Activated CD8-positive, alpha-beta memory T cell treated with anti-CD3 and anti-CD28 coated beads, Interleukin-2, amount 50 U/mL, for 24 hours (primary cell): ENCODE data around the gene GRM4.
"Not testable (repeated sequence)": the region's sequence is repeated elsewhere in the genome, so short reads cannot be mapped to it uniquely, and the experiment has no call there.

Experiments
- DNase-seq: peaks from one replicate; pipeline ENCODE4 v3.0.0-alpha.2; 2020; ENCODE audit errors: extremely low read depth

The GRM4 gene

DNA sequence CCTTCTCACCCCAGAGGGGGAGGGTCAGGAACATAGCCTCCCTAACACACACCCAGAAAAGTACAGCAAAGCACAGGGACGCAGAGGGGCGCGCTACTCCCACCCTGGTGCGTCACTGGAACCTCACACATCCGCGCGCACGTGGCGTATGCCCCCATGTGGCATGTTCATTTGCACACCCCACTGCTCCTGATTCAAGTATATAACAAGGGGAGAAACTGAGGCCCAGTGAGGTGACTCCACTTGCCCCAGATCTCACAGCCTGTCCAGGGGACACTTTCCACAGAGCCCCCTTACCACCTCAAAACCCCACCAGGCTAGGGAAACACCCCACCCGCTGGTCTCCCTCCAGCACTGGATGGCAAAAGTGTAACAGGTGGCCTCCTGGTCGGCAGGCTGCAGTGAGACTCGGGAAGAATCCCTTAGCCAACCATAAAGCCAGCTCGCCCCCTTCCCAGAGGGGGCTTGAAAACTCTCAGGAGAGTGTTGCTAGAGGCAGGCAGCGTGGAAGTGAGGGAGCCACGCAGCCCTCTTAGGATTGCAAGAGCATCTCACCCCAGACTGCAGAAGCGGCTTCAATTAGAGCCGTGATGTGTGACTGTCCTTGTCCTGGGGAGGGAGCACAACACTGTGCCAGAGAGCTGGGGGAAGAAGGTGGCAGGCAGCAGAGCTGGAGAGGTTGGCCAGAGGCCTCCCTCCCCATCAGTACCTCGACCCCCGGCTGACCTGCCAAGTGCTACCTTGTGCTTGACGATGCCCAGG, at the start of gene GRM4:
Gene GRM4 (minus strand): TSS at position 67 of the 762 bp plus-strand sequence. CDS start 12,591 bp downstream, outside the sequence.
- DNase-seq, result no peak

DNA sequence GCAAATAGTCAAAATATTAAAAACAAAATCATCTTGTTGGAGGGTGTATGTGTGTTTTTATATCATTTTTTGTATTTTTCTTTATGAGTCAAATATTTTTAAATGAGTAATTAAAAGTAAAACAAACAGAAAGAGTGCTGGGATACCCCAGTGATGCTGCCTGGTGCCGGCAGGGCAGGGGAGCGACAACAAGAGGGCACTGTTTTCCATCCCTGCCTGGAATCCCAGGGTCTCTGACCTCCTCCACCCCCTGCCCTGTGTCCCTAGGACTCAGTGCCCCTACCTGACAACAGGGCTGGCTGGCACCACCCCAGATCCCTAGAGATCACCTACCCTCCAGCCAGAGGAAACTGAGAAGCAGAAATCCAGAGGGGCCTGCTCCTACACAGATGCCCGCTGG, 48.9 kb upstream of the GRM4 start:
- DNase-seq, result no peak

DNA sequence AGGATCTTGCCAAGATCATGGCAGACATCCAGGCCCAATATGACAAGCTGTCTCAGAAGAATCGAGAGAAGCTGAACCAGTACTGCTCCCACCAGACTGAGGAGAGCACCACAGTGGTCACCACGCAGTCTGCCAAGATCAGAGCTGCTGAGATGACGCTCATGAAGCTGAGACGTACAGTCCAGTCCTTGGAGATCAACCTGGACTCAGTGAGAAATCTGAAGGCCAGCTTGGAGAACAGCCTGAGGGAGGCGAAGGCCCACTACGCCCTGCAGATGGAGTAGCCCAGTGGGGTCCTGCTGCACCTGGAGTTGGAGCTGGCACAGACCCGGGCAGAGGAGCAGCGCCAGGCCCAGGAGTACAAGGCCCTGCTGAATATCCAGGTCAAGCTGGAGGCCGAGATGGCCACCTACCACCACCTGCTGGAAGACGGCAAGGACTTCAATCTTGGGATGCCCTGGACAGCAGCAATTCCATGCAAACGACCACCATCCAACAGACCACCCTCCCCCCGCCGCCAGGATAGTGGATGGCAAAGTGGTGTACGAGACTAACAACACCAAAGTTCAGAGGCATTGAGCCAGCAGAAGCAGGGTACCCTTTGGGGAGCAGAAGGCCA, 44.7 kb upstream of the GRM4 start:
- DNase-seq, result no peak

DNA sequence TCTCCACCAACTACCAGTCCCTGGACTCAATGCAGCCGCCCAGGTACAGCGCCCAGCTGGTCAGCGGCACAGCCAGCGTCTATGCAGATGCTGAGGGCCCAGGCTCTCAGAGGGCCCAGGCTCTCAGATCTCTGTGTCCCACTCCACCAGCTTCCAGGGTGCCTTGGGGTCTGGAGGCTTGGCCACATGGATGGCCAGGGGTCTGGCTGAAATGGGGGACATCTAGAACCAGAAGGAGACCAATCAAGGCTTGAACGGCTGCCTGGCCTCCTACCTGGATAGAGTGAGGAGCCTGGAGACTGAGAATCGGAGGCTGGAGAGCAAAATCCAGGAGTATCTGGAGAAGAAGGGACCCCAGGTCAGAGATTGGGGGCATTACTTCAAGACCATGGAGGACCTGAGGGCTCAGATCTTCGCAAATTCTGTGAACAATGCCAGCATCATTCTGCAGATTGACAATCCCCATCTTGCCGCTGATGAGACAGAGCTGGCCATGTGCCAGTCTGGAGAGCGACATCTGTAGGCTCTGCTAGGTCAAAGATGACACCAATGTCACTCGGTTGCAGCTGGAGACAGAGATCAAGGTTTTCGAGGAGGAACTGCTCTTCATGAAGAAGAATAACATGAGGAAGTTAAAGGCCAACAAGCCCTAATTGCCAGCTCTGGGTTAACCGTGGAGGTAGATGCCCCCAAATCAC, 44.1 kb upstream of the GRM4 start:
- DNase-seq, result no peak

DNA sequence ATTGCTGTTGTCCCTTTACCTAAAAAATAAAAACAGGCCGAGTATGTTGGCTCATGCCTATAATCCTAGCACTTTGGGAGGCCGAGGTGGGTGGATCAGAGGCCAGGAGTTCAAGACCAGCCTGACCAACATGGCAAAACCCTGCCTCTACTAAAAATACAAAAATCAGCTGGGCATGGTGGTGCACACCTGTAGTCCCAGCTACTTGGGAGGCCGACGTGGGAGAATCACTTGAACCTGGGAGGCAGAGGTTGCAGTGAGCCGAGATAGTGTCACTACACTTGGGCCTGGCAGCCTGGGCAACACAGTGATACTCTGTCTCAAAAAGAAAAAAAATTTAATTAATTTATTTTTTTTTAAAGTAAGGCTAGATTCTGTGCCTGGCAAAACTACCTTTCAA, 38.8 kb upstream of the GRM4 start:
- not testable (repeated sequence) for DNase-seq

DNA sequence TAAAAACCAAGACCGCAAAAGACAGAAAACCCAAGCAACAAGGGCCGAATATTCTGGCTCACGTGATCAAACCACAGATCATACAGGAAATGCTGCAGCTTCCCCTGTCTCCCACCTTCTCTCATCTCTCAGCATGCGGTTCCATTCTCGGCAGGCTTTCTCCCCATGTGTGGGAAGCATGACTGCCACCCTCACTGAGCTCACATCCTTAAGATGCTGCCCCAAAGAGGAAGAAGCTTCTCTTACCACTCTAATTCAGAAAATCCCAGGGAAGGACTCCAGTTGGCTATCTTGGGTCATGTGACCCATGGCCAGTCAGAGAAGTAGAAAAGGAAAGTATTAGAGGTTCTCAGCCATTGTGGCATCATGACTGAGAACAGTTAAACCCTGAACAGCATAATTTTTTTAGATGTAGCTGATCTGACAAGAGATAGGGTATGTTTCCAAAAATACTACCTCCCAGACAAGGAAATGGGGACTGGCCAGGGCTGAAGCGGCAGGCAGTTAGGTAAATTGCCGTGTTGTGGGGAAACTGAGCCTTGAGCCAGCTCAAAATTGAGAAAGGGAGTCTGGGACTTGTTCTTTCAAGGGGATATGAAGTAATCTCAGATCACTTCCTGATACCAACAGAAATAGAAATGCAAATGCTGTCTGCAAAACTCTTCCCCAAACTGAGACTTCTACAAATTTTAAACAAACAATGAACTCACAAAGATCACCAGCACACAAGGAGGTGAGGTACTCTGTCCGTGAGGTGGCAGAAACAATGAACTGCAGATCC, 37.1 kb upstream of the GRM4 start:
- peak; percentile 32 for DNase-seq

DNA sequence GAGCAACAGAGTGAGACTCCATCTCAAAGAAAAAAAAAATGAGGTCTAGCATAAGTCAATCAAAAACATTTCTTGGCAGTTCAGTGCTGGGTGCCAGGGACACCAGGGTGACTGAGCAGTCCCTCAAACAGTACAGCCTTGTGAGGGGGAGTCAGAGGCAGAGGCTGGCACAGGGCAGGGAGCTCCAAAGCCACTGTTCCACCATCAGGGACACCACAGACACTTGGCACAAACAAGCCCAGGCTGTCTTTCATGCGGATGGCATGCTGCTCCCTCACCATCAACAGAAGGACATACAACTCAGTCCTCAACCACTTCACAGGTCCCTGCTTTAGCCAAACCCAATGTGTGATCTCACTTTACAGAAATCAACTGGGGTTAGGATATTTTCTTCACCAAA, 36.0 kb upstream of the GRM4 start:
- DNase-seq, result no peak

DNA sequence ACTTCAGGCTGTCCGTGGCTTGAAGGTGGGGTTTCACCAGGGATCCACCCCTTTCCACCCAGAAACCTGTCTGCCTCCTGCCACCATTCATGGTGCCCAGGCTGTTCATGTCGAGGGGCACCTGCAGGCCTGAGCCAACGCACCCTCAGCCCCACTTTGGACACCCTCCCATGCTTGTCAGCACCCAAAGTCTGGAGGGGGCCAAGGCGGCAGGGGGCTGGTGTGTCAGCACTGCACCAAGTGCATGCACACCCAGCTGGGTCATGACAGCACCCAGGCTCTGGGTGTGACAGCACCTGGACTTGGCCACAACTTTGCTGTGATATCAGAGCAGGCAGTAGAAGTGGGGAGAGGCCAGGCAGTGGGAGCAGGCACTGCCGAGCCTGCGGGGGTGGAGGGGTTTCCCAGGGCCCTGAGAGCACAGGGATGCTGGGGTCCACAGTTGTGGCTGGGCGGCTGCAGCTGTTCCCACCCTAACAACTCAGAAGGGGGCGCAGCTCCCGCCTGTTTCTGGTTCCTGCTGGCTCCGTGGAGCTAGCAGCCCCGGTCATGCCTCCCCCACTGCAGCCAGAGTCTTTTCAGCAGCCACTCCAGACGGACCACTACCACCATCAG, 33.3 kb upstream of the GRM4 start:
- no peak for DNase-seq

DNA sequence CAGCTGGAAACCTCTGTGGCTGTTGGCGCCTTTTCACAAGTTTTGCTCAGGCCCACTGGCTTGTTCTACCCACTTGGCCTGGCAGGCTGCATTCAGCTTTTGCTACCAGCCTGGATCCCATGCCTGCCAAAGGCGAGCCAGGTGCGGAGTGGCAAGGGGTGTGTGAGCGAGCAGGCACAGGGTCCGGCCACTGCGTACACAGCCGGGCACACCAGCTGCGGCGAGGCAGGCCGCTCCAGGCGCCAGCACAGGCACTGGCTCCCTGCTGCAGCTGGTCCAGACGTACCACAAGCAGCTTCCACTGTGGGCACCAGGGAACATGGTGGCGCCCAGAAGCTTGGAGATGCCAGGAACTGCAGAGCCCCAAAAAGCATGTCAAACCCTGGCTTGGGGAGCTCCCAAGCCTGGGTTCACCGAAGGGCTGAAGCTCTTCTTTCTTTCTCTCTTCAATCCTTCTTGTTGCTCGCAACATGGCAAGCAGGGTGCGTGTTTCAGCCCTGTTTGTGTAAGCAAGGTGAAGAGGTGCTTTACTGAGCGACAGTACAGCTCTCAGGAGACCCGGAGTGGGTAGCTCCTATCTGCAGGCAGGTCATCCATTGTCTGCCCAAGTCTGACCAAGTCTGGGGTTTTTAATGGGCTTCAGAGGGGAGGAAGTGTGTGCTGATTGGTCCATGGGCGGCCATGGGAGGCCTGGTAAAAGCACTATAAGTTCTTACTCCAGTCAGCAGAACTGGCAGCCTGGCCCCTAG, 32.6 kb upstream of the GRM4 start:
- no peak for DNase-seq

DNA sequence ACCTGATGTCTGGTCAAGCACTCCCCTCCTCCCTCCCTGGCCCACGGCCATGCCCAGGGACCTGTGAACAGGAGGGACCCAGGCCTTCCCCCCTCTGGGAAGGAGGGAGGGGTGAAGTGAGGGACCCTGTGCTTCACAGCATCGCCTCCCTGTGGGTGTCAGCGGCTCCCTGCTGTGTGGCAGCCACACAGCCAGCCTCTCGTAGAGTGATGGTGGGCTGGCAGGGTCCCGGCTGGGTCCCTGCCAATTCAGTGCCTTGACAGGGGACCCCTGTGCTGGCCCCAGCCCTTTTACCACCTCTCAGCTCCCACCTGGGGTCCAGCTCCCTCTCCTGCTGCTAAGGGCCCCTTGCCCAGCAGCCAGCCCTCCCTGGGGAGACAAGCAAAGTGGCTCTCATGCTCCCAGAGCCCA, 31.3 kb upstream of the GRM4 start:
- DNase-seq, result no peak

DNA sequence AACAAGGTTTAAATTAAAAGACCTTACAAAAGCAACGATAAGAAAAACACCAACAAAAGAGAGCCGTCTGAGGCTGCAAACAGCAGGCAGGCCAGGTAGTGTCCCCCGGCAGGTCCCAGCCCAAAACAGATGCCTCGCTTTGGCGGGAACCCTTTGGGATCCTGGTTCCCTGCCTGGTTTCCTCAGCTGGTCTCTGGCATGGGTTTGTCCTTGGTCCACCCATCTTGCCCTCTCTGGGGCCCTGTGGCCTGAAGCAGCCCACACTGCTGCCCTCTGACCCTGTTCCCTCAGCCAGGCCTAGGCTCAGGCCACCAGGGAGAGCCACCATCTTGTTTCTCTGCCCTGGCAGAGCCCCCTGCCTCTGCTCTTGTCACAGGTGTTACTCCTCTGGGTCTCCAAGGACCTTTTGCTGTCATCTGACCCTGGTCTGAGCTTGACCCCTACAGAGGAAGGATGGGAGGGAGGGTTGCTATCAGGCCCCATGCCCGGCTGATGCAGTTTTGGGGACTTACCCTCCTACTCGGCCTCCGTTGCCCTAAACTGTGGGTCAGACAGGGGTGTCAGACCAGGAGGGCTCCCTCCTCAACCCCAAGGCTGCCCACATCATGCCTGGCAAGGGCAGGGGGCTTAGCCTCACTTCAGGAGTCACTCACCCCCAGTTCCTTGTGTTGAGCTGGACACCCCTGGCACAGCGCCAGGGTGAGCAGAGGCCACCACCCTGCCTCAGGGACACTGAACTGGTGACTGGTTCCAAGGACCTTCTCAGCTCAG, 30.6 kb upstream of the GRM4 start:
- DNase-seq, result no peak

DNA sequence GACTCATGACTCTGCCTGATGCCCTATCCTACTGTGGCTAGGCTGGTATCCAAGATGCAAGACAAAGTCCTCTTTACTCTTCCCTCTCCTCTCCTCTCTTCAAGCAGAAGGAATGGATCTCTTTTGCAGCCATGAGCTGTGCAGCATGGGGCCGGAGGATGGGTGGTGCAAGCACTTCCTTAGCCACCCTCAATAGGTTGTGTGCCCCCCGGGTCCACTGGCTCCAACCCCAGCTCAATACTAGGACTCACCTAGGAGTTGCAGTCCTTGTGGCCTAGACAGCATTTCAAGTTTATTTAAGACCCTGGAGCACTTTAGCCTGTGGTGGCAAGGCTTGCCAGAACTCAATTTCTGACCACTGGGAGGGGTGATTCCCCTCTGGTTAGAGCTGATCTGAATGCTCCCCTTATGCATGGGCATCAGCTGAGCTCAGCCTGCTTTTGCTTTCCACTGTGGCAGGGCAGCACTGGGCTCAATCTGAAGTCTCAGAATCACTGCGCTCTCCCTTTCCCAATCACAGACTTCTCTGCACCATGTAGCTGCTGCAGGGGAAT, 29.0 kb upstream of the GRM4 start:
- no peak for DNase-seq

DNA sequence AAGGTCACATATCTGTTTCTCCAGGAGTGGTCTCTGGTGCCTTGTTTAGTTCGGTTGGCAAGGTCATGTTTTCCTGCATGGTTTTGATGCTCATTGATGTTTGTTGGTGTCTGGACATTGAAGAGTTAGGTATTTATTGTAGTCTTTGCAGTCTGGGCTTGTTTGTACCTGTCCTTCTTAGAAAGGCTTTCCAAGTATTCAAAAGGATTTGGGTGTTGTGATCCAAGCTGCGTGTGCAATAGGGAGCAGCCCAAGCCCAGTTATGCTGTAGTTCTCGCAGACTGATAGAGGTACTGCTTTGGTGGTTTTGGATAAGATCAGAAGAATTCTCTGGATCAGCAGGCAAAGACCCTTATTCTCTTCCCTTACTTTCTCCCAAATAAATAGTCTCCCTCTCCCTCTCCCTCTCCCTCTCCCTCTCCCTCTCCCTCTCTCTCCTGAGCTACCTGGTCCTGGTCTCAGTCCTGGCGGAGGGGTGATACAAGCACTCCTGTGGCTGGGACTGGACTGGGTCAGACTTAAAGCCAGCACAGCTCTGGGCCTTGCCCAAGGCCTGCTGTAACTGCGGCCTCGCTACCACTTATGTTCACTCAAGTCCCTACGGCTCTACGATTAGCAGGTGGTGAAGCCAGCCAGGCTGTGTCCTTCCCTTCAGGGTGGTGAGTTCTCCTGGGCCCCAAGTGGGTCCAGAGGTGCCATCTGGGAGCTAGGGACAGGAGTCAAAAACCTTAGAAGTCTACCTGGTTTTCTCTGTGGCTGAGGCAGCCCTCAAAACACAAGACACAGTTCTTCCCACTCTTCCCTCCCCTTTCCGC, 27.3 kb upstream of the GRM4 start:
- no peak for DNase-seq

DNA sequence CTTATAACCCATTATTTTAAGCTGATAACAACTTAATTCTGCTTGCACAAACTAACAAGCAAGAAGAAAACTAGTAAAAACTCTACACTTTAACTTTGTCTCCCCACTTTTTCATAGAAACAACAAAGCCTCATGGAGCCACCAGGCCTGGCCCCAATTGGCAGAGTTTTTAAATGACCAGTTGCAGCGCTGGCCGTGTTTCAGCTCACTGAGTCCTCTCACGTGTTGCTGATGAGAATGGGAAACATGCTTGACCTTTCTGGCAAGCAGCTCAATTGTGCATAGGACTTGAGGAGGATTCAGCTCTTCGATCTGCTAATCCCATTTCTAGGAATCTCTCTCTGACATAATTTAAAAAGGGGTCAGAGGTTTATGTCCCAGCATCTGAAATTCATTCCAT, 24.5 kb upstream of the GRM4 start:
- no peak for DNase-seq

DNA sequence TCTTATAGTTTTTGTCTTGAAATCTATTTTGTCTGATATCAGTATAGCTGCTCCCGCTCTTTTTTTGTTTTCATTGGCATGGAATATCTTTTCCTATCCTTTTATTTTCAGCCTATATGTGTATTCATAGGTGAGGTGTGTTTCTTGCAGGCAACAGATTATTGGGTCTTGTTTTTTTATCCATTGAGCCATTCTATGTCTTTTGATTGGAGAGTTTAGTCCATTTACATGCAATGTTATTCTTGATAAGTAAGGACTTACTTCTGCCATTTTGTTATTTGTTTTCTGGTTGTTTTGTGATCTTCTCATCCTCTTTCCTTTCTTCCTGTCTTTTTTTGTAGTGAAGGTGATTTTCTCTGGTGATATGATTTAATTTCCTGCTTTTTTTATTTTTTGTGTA, 24.0 kb upstream of the GRM4 start:
- no peak for DNase-seq

DNA sequence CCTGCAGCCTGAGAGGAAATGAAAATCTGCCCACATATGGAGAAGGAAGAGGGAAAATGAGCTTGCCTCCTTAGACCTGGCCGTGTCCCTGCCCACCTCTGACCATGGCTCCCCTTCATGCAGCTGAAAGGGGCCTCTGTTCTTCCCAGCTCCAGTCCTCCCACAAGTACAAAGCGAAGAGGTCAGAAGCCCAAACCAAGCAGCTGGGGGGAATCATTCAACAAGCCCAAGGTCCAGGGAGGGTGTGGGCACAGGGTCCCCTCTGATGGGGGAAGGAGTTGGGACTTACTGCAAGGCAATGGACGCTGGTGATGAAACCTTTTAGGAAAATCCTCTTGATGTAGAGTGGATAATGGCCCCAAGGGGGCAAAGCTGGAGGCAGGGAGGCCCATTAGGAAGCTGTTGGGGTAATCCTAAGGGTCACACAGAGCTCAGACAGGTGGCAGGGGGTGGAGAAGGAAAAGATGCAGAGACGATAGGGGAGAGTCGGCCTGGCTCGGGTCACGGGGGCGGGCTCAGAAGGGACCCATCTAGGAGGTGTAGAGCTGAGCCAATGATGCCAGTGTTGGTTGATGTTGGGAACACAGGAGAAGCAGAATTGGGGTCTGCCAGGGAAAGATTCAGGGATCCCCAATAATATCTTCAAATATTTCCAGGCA, 16.1 kb upstream of the GRM4 start:
- DNase-seq, result no peak

DNA sequence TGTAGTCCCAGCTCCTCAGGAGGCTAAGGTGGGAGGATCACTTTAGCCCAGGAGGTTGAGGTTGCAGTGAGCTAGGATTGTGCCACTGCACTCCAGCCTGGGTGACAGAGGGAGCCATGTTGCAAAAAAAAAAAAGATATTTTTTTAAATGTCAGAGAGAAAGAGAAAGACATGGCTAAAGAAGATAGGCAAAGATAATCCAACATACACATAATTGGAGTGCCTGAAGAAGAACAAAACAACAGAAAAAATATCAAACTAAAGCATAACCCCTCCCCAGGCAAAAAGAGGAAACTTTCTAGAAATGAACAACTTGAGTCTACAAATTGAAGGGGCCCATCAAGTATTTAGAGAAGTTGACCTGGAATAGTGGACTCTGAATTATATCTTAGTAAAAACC, 14.0 kb upstream of the GRM4 start:
- no peak for DNase-seq

DNA sequence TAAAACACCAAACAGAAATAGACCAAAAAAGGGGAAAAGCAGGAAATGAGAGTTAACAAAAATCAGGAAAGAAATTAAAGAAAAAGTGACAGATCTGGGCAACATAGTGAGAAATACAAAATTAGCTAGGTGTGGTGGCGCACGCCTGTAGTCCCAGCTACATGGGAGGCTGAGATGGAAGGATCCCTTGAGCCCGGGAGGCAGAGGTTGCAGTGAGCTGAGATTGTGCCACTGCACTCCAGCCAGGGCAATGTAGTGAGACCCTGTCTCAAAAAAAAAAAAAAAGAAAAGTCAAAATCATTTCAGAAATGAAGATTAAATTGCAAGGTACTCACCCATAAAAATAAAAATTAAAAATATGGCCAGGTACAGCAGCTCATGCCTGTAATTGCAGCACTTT, 13.0 kb upstream of the GRM4 start:
- DNase-seq, result no peak

DNA sequence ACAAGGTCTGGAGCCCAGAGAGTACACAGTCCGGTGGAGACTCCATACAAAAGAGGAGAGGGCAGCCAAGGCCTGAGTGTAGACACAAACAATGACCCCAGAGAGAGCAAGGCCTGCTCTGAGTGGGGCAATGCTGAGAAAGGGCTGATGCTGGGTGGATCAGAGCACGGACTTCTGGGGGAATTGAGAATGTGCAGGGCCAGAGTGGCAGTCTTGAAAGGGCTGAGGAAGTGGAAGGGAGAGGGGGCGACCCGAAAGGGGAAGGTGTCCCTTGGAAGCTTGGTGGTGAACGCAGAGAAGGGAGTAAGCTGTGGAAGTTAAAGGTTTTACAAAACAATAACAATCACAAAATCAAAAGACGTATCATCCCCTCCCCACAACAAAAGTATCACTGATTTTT, 12.0 kb upstream of the GRM4 start:
- DNase-seq, result no peak
